ENCODE data around the gene SMAD3.

GRCh38 chr15:67092752-67093503 lies 27.5 kb downstream of the SMAD3 start:
- no peak for TF ChIP-seq CTCF (IDR thresholded peaks at IDR 0.05; ENCODE audit: insufficient read depth, low read length)
- TF ChIP-seq POLR2AphosphoS5 (IDR thresholded peaks at IDR 0.05; ENCODE audit: low read depth) = no peak
- TF ChIP-seq, protein P1, sequence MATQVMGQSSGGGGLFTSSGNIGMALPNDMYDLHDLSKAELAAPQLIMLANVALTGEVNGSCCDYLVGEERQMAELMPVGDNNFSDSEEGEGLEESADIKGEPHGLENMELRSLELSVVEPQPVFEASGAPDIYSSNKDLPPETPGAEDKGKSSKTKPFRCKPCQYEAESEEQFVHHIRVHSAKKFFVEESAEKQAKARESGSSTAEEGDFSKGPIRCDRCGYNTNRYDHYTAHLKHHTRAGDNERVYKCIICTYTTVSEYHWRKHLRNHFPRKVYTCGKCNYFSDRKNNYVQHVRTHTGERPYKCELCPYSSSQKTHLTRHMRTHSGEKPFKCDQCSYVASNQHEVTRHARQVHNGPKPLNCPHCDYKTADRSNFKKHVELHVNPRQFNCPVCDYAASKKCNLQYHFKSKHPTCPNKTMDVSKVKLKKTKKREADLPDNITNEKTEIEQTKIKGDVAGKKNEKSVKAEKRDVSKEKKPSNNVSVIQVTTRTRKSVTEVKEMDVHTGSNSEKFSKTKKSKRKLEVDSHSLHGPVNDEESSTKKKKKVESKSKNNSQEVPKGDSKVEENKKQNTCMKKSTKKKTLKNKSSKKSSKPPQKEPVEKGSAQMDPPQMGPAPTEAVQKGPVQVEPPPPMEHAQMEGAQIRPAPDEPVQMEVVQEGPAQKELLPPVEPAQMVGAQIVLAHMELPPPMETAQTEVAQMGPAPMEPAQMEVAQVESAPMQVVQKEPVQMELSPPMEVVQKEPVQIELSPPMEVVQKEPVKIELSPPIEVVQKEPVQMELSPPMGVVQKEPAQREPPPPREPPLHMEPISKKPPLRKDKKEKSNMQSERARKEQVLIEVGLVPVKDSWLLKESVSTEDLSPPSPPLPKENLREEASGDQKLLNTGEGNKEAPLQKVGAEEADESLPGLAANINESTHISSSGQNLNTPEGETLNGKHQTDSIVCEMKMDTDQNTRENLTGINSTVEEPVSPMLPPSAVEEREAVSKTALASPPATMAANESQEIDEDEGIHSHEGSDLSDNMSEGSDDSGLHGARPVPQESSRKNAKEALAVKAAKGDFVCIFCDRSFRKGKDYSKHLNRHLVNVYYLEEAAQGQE (IDR thresholded peaks at IDR 0.05; ENCODE audit: insufficient replicate concordance, low read depth) = no peak
